ENCODE data around the gene ZNF425.
"Not testable (repeated sequence)": the region's sequence is repeated elsewhere in the genome, so short reads cannot be mapped to it uniquely, and the experiment has no call there.

ZNF425 gene

DNA sequence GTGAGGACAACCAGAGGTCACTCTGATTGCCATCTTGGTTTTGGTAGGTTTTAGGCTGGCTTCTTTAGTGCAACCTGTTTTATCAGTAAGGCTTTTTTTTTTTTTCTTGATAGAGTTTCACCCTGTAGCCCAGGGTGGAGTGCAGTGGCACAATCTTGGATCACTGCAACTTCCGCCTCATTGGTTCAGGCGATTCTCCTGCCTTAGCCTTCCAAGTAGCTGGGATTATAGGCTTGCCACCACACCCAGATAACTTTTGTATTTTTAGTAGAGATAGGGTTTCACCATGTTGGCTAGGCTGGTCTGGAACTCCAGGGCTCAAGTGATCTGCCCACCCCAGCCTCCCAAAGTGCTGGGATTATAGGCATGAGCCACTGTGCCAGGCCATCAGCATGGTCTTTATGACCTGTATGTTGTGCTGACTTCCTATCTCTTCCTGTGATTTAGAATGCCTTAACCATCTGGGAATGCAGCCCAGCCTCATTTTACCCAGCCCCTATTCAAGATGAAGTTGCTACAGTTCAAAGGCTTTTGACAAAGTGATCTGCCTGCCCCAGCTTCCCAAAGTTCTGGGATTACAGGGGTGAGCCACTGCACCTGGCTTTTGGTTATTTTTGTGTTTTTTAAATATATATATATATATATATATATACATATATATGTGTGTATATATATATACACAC, 7.0 kb upstream of the ZNF425 start:
- DNase-seq: no peak

DNA sequence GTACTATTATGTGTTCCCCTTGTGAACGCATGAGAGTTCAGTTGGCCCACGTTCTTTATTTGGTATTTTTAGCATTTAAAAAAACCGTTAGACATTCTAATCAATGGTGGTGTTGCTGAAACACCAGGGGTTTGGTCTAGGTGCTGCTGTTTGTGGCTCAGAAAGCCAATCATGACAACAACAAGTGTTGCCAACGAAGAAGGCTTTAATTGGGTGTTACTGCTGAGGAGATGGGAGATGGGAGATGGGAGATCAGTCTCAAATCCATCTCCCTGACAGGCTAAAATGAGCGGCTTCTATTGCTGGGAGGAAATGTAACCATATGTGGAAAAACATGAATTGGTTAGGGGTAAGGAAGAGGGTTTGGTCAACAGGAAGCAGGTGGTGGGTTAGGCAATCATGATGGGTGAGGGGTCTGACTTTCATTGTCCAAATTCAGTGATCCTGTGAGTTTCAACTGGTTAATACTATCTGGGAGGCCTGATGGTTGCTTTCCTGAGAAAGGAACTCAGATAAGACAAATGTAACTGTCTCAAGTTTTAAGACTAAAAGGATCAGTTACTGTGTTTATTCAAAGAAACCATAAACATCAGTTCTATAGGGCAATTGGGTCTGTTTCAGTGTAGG, 4.6 kb upstream of the ZNF425 start:
- DNase-seq: no peak

DNA sequence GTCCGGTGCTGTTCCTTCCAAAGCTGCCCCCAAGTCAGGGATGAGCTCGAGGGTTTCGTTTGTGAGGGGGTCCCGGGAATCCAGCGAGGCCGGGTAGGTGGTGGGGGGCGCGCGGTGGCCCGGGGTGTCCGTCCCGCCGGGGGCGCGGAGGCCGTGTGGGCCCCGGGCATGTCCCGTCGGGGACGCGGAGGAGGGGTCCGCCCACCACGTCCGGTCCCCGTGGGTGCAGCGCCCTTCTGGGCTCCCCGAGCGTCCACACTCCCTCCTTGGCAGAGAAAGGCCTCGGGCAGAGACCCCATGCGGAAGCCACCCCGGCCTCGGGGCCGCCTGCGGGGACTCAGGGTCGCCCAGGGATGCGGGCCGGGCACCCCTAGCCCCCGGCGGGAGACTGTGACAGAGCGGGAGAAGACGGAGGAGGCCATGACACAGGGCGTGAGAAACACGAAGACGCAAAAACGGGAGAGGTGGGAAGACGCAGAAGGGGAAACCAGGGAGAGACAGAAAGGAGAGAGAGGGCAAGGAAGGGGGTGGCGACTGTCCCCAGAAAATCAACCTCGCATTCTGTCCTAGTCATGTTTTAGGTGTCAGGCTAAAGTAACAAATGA, 640 bp upstream of the ZNF425 start:
- DNase-seq: no peak

DNA sequence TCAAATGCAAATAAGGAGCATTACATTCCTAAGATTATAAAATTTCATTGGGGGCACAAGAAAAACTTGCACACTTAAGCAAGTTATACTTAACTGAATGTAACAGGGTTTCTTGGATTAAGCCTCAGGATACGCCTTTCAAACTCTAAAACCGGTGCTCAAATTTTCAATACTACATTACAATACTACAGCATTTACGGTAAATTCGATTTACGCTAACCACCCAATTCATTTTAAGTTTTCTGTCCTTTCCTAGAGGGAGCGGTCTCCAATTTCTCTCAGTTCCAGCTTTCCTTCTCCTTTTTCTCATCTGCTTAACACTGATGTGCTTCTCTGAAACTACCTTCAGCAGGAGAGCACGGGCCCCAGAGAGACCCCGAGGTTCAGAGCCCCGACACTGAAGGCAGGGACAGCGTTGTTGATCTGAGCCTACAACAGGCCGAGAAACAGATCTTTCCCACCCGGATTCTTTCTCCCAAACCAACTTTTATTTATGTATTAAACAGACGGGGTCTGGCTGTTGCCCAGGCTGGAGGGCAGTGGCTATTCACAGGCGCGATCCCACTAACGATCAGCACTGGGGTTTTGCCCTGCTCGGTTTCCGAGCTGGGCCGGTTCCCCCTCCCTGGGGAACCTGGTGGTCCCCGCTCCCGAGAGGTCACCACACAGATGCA, 798 bp downstream of the ZNF425 start:
- no peak for DNase-seq

DNA sequence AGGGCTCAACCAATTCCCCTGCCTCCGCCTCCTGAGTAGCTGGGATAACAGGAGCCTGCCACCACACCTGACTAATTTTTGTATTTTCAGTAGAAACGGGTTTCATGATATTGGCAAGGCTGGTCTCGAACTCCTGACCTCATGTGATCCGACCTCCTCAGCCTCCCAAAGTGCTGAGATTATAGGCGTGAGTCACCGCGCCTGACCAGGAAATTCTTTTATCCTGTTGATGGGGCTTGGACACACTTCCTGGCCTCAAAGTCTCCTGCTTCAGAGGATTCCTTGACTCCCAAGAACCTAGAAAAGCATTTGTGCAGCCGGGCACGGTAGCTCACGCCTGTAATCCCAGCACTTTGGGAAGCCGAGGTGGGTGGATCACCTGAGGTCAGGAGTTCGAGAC, 16.2 kb downstream of the ZNF425 start:
- DNase-seq: no peak

DNA sequence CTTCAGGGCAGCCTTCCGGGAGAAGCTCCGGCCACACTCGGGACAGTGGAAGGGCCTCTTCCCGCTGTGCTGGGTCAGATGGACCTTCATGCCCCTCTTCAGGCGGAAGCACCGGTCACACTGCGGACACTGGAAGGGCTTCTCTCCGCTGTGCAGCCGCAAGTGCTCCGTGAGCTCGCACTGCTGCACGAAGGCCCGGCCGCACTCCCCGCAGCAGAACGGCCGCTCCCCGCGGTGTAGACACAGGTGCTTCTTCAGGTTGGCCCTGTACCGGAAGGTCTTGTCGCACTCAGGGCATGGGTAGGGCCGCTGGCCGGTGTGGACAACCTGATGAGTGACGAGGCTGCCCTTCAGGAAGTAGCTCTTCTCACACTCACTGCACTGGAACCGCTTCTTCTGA, 21.4 kb downstream of the ZNF425 start:
- no peak for DNase-seq

DNA sequence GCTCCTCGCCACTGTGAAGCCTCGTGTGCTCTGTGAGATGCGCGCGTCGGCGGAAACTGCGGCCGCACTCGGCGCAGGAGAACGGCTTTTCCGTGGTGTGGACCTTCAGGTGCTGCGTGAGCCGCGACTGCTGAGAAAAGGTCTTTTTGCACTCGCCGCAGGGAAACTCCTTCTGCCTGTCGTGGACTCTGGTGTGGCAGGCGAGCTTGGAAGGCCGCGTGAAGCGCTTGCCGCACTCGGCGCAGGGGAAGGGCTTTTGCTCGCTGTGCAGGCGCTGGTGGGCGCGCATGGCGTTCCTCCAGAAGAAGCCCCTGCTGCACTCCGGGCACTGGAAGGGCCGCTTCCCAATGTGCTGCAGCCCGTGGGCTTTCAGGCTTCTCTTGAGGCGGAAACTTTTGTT, 21.9 kb downstream of the ZNF425 start:
- no peak for DNase-seq

DNA sequence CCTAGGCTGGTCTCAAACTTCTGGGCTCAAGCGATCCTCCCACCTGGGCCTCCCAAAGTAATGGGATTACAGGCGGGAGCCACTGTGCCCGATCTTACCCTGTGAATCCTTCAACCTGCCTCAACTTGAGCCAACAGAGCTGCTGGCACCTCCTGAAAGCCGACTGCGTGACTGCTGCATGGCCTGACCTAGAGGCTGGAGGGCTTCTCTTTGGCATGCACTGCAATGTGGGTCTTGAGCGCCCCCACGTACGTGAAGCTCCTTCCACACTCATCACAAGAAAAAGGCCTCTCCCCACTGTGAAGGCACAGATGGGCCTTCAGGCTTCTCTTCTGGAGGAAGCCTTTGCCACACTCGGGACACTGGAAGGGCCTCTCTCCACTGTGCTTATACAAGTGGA, 22.7 kb downstream of the ZNF425 start:
- no peak for DNase-seq

DNA sequence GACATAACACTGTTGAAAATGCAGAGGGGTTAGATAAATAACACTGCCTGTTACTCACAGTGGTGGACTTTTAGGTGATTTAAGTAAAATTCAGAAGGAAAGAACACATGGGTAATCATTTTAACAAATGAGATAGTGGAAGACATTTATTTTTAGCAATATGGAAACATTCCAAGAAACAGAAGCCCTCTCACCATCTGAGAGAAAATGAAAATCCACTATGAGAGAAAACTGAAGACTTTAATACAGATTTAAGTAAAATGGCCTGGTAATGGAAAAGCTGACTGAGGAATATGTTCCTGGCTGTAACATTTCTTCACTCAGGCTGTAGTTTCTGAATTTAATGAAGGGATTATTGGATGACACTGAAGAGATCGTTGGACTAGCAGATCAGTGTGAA, 23.5 kb downstream of the ZNF425 start:
- no peak for DNase-seq

DNA sequence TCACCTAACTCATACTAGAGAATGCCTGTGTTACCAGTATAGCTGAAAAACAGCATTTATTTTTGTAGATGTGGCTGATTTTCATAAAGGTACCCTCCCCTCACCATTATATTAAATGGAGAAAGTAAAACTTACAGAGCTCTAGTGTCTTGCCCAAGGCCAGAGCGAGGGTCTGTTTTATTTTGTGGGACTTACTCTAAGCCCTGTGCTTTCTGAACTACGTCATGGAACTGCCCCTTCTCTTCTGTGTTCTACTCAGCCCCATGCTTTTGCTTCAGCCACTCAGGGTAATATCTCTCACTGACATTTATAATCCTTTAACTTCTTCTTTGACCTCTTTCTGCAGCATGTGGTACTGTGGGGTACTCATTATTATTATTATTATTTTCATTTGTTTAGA, 25.3 kb downstream of the ZNF425 start:
- no peak for DNase-seq

DNA sequence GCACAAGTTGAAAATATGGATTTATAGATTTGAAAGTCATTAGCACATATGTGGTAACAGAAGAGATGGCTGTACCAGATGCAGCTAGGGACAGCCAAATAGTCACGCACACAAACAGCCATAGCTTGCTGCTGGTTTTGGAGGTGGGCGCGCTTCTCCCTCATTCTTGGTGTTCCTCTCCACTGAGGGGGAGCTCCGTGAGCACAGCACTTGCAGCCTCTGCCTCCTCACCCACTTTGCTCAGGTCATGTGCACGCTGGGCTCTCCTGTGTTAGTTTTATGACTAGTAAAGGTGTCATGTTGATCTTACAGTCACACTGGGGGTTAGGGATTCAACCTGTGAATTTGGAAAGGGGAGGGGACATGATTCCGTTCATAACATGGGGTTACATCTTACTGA, 27.1 kb downstream of the ZNF425 start:
- no peak for DNase-seq

DNA sequence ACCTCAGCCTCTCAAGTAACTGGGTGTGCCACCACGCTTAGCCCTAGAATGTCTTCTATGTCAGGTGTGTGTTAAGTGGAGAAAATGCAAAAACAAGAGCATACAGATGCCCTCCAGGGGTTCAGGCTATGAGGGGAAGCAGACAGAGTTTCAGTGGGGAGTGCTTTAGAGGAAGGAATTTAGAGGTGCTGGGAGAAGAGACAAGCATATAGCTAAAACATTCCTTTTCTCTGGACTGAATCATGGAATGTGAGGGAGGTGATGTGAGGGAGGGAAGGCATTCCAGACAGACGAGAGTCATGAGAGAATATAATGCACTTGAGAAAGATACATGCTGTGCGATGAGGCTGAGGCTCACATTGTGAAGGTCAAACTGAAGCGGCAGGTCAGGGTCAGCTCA, 29.0 kb downstream of the ZNF425 start:
- DNase-seq: no peak

DNA sequence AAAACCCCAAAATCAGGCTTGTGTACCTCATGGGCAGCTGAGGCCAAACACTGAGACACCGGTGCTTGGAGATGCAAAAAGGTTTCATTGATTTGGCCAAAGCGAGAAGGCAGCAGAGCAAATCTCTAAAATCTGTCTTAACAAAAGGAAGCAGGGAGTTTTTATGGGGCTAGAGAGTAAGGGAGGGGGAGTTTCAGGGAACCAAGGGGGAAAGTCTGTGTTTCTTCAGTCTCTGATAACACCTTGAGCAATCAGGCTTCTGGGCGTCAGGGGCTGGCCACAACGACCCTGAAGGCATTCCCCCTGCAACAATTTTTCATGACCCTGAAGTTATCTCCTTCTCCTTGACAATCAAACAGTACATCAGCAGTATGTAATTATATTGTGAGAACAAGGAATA, 32.9 kb downstream of the ZNF425 start:
- DNase-seq: no peak

DNA sequence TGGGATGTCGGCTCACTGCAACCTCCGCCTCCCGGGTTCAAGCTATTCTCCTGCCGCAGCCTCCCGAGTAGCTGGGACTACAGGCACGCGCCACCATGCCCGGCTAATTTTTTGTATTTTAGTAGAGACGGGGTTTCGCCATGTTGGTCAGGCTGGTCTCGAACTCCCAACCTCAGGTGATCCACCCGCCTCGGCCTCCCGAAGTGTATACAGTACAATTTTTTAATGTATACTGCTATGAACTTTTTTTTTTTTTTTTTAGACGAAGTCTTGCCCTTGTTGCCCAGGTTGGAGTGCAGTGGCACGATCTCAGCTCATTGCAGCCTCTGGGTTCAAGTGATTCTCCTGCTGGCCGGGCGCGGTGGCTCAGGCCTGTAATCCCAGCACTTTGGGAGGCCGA, 33.9 kb downstream of the ZNF425 start:
- not testable (repeated sequence) for DNase-seq

DNA sequence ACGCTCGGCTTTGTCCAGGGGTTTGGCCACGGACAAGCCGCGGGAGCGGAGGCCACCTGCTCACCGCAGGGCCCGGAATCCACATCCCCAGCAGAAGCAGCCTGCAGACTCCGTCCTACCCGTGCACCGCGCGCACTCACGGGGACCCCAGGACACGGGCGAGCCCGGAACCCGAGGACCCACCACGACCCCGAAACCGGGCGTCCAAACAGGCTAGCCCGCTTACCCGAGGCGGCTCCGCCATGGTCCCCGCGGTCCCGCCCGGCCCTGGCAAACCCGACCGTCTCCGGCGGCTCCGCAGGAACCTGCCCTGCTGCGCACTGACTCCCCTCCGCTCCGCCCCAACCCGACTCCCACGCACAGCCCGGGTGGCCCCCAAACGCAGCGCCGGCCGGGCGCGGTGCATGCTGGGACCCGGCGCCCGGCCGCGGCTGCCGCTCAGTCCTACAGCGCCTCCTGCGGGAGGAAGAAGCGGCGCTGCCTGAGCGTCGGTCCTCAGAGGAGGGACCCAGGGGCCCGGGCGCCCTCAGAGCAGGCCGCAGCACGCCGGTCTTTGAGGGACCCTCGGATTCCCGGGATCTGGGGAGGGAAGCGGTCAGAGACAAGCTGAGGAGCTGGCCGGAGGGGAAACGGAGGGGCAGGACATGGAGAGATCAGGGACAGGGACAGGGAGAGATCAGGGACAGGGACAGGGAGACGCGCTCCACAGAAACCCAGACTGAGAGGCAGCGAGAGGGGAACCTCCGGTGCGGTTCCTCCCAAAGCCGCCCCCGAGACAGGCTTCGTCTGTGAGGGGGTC, 35.5 kb downstream of the ZNF425 start, which contains the start of gene ZNF786:
ZNF786 (minus strand) TSS at position 322 of the 799 bp plus-strand sequence; CDS start at position 244, 78 bp downstream.
- DNase-seq: peak; percentile 85

DNA sequence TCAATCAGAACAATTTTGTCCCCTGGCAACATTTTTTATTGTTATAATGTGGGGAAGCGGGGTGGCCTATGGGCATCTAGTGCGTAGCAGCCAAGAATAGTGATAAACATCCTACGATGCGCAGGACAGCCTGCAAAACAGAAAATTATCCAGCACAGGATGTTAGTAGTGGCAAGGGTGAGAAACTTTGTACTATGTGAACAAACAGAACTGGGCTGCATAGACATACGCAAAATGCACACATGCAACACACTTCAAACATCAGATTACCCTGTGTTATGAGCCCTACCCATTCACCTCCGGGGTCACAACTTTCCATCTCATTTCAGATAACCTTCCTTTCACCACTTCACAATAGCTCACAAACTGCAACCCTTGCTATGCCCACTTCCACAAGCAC, 38.7 kb downstream of the ZNF425 start:
- DNase-seq: no peak

DNA sequence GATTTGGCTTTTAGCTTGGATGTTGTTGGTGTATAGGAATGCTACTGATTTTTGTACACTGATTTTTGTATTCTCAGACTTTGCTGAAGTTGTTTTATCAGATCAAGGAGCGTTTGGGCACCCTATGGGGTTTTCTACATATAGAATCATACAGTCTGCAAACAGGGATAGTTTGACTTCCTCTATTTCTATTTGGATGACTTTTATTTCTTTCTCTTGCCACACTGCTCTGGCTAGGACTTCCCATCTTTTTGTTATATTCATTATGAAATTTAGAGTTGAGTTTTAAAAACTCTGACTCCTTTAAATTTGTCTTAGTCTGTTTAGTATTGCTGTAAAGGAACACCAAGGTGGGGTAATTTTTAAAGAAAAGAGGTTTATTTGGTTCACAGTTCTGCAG, 40.3 kb downstream of the ZNF425 start:
- no peak for DNase-seq

DNA sequence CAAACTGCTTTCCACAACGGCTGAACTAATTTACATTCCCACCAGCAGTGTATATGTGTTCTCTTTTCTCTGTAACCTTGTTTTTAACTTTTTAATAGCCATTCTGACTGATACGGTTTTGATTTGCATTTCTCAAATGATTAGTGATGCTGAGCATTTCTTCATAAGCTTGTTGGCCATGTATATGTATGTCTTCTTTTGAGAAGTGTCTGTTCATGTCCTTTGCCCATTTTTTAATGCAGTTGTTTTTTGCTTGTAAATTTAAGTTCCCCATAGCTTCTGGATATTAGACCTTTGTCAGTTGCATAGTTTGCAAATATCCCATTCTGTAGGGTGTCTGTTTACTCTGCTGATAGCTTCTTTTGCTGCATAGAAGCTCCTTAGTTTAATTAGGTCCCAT, 41.7 kb downstream of the ZNF425 start:
- DNase-seq: no peak

DNA sequence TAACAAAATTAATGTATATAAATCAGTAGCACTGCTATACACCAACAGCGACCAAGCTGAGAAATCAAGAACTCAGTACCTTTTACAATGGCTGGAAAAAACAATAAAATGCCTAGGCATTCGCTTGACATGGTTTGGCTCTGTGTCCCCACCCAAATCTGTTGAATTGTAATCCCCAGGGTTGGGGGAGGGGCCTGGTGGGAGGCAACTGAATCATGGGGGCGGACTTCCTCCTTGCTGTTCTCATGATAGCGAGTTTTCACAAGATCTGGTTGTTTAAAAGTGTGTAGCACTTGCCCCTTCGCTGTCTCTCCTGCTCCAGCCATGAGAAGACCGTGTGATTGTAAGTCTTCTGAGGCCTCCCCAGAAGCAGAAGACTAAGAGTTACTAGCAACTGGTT, 44.2 kb downstream of the ZNF425 start:
- DNase-seq: no peak

DNA sequence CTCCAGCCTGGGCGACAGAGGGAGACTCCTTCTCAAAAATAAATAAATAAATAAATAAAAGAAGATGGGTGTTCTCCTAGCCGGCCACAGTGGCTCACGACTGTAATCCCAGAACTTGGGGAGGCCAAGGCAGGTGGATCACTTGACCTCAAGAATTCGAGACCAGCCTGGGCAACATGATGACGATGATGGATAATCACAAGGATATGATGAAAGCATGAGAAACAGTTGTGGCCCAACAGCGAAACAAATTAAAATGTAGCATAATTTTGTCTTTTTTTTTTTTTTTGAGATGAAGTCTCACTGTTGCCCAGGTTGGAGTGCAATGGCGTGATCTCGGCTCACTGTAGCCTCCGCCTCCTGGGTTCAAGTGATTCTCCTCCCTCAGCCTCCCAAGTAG, 48.5 kb downstream of the ZNF425 start:
- DNase-seq: no peak

DNA sequence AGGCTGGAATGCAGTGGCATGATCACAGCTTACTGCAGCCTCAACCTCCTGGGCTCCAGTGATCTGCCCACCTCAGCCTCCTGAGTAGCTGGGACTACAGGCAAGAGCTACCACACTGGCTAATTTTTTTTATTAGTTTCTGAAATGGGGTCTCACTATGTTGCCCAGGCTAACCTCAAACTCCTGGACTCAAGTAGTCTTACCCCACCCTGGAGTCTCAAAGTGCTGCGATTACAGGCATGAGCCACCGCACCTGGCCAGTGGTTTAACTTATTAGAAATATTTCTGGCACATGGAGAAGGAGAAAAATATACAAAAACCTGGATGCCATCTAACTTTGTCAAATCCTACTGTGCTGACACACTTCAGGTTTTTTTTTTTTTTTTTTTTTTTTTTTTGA, 50.8 kb downstream of the ZNF425 start:
- no peak for DNase-seq

DNA sequence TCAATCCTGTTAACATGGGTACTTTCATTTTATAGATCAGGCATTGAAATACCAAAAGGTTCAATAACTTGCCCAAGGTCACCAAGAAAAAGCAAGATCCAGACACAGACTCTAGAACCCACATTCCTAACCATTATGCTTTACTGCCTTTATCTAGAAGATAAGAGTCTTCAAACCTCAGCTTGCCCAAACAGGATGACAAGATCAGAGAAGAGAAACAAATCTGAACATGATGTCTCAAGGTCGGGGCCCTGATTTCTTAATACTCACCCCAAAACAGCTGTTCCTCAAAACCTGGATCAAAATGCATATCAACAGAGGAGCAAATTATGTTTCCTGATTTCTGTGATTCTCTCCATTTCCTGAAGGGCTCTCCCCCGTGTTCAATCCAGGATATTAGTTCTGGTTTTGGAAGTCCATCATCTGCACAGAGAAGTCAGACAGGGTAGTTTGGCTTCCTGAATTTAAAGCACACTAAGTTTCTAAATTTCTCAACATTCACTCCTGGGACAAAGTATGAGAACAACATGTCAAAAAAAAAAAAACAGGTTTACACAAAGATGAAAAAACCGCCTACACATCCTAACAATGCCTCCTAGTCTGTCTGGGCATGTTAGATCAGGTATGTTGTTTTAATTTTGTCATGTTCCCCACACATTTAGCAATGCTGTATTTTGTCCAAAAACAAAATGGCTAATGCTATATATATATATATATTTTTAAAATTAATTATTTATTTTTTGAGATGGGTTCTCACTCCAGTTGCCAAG, 51.8 kb downstream of the ZNF425 start:
- no peak for DNase-seq

DNA sequence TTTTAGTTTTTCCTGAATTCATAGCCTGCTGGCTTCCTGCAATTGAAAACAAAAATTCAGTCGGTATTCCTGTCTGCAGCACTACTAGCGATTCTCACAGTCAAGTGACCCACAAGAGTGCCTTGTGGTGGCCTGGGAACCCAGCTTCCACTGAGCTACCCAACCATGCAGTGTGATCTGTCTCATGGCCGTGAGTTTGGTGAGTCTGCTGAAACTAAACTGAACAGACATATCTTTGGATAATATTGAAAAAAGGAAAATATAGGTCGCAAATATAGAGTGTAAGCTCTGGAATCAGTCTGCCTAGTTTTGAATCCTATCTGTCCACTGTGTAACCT, 53.7 kb downstream of the ZNF425 start:
- DNase-seq: no peak
